ENCODE results near the gene ZNF280A. TPM values are rescaled to one million over a fixed set of nuclear protein-coding genes. Genes with fewer than 3 reads are reported as not detected.

ZNF280A gene
- total and polyA plus RNA-seq, 8 donors: not detected

GRCh38 chr22:22547226-22547625, 27.2 kb upstream of the ZNF280A start:
- intact Hi-C loops (cut with DNase I; ENCODE audit: low total_unique reads): no loop called here
- TF ChIP-seq POLR2A (IDR thresholded peaks at IDR 0.05): no peak
- TF ChIP-seq EP300 (IDR thresholded peaks at IDR 0.05): no peak
- no peak for TF ChIP-seq CTCF (IDR thresholded peaks at IDR 0.05)
- TF ChIP-seq POLR2AphosphoS5 (IDR thresholded peaks at IDR 0.05): no peak
- H3K36me3 ChIP-seq: no peaks in the 10 kb centered on the region
- no peaks in the 10 kb centered on the region for H3K9me3 ChIP-seq
- no peaks in the 10 kb centered on the region for H3K4me1 ChIP-seq
- H3K27ac ChIP-seq: no peak overlapping the region
- peaks cover 0 to 12% (median 5%) of the 10 kb centered on the region in 3 donors for H3K27me3 ChIP-seq
- no peak overlapping the region for H3K4me3 ChIP-seq
- WGBS, 5 donors: 85 to 91% (median 89%) methylated on average over 3 of the region's 3 CpGs
- no peak for DNase-seq

- H3K9me3 ChIP-seq: no peaks in the 10 kb centered on the region
- intact Hi-C loops (cut with DNase I; ENCODE audit: low total_unique reads): no loop called here
- peaks cover 0 to 17% (median 5%) of the 10 kb centered on the region in 3 donors for H3K27me3 ChIP-seq
- H3K36me3 ChIP-seq: no peaks in the 10 kb centered on the region
- TF ChIP-seq POLR2A (IDR thresholded peaks at IDR 0.05) (no peak), EP300 (IDR thresholded peaks at IDR 0.05) (no peak)
- H3K4me1 ChIP-seq: no peaks in the 10 kb centered on the region
- H3K27ac ChIP-seq: no peak overlapping the region
- WGBS, 5 donors: 35 to 66% (median 48%) methylated on average over 3 to 5 of the region's 5 CpGs
- no peak for DNase-seq
- H3K4me3 ChIP-seq: no peak overlapping the region
Measured at GRCh38 chr22:22546490-22546889, 26.4 kb upstream of the ZNF280A start.

GRCh38 chr22:22545084-22545483, 25.0 kb upstream of the ZNF280A start:
- TF ChIP-seq POLR2AphosphoS5 (IDR thresholded peaks at IDR 0.05) (no peak), POLR2A (IDR thresholded peaks at IDR 0.05) (no peak), EP300 (IDR thresholded peaks at IDR 0.05) (no peak), CTCF (IDR thresholded peaks at IDR 0.05) (no peak)
- H3K9me3 ChIP-seq: peaks cover 2 to 3% (median 2%) of the 10 kb centered on the region in 4 donors
- no peak overlapping the region for H3K4me3 ChIP-seq
- no peak for DNase-seq
- 80 to 93% (median 86%) methylated on average over 2 of the region's 2 CpGs for WGBS, 5 donors
- peaks cover 0 to 28% (median 5%) of the 10 kb centered on the region in 3 donors for H3K27me3 ChIP-seq
- H3K36me3 ChIP-seq: no peaks in the 10 kb centered on the region
- H3K4me1 ChIP-seq: no peaks in the 10 kb centered on the region
- no peak overlapping the region for H3K27ac ChIP-seq
- intact Hi-C loops (cut with DNase I; ENCODE audit: low total_unique reads): no loop called here

GRCh38 chr22:22538226-22538989, 18.3 kb upstream of the ZNF280A start:
- intact Hi-C loops (cut with DNase I; ENCODE audit: low total_unique reads): no loop called here
- TF ChIP-seq CTCF (IDR thresholded peaks at IDR 0.05) (no peak), EP300 (IDR thresholded peaks at IDR 0.05) (no peak), POLR2A (IDR thresholded peaks at IDR 0.05) (no peak), POLR2AphosphoS5 (IDR thresholded peaks at IDR 0.05) (no peak)
- DNase-seq: no peak
- H3K27me3 ChIP-seq: peaks cover 0 to 37% (median 0%) of the 10 kb centered on the region in 3 donors
- no peaks in the 10 kb centered on the region for H3K4me1 ChIP-seq
- H3K27ac ChIP-seq: no peak overlapping the region
- peaks cover 3 to 8% (median 4%) of the 10 kb centered on the region in 4 donors for H3K9me3 ChIP-seq
- no peaks in the 10 kb centered on the region for H3K36me3 ChIP-seq
- H3K4me3 ChIP-seq: no peak overlapping the region
- WGBS, 5 donors: 80 to 87% (median 82%) methylated on average over 7 of the region's 7 CpGs

- 18 to 56% (median 43%) methylated on average over 1 of the region's 1 CpG for WGBS, 5 donors
- no peaks in the 10 kb centered on the region for H3K36me3 ChIP-seq
- intact Hi-C loops (cut with DNase I; ENCODE audit: low total_unique reads): no loop called here
Measured at GRCh38 chr22:22536916-22537315, 16.8 kb upstream of the ZNF280A start.

More at GRCh38 chr22:22536916-22537315, 16.8 kb upstream of the ZNF280A start:
- DNase-seq: no peak
- Histone ChIP-seq H3K27me3 (peaks cover 0 to 33% (median 0%) of the 10 kb centered on the region in 3 donors), H3K4me1 (no peaks in the 10 kb centered on the region), H3K27ac (no peak overlapping the region), H3K4me3 (no peak overlapping the region), H3K9me3 (peaks cover 3 to 8% (median 4%) of the 10 kb centered on the region in 4 donors)
- no peak for TF ChIP-seq POLR2AphosphoS5 (IDR thresholded peaks at IDR 0.05)
